Small intestine (tissue), 7 donors: ENCODE measurements around the gene NTRK3. TPM values are rescaled to one million over a fixed set of nuclear protein-coding genes. Genes with fewer than 3 reads are reported as not detected.

ENCODE experiments used
- DNase-seq, 2 donors: peaks; one replicate each; pipeline versions ENCODE4 v3.0.0 to v3.0.0-alpha.2; 2013
- FAIRE-seq: peaks from 2 replicates; lab custom pipeline; 2012; peaks lifted over from hg19 to GRCh38; lab: Jason Lieb, UNC
- H3K27ac ChIP-seq, 3 donors: one replicate each; pipeline ENCODE4 v1.5.1; 2013; ENCODE audit warnings: low read length in 2 of 3, mild to moderate bottlenecking in 2 of 3, control low read depth in 1 of 3, inconsistent platforms in 1 of 3, low read depth in 1 of 3, moderate library complexity in 1 of 3
- H3K27me3 ChIP-seq, 3 donors: one replicate each; pipeline ENCODE4 v1.6.1; 2013; ENCODE audit warnings: low read length in 3 of 3, inconsistent platforms in 1 of 3; ENCODE audit not compliant: control insufficient read depth in 3 of 3, insufficient read depth in 3 of 3
- H3K36me3 ChIP-seq, 3 donors: one replicate each; pipeline ENCODE4 v1.6.1; 2013; ENCODE audit warnings: low read length in 3 of 3, inconsistent platforms in 1 of 3, low read depth in 1 of 3, mild to moderate bottlenecking in 1 of 3, moderate library complexity in 1 of 3; ENCODE audit not compliant: control insufficient read depth in 3 of 3, insufficient read depth in 2 of 3
- H3K4me1 ChIP-seq, 3 donors: one replicate each; pipeline ENCODE4 v1.6.1; 2013; ENCODE audit warnings: low read length in 2 of 3, inconsistent platforms in 1 of 3, low read depth in 1 of 3, mild to moderate bottlenecking in 1 of 3, moderate library complexity in 1 of 3; ENCODE audit not compliant: control insufficient read depth in 3 of 3, insufficient read depth in 2 of 3
- H3K4me3 ChIP-seq, 3 donors: one replicate each; pipeline ENCODE4 v1.5.1; 2013; ENCODE audit warnings: low read length in 3 of 3, control low read depth in 1 of 3, inconsistent platforms in 1 of 3, low read depth in 1 of 3, mild to moderate bottlenecking in 1 of 3, moderate library complexity in 1 of 3
- H3K9me3 ChIP-seq, 2 donors: one replicate each; pipeline ENCODE4 v1.6.1; 2013; ENCODE audit warnings: low read depth in 1 of 2, low read length in 1 of 2; ENCODE audit not compliant: control insufficient read depth in 2 of 2, insufficient read depth in 1 of 2
- WGBS, 3 donors: extraction: QIAGEN DNeasy Blood & Tissue Kit; methylation state at CpG; one replicate each; pipeline ENCODE4 v1.1.7; 2013; 5-methylcytosine and 5-hydroxymethylcytosine counted together
- polyA plus RNA-seq, 4 donors: library from polyadenylated mRNA; stranded (reverse) in 3 of 4; unstranded in 1 of 4; fragments of 200-250 nt in 3 of 4; fragments of 120-200 nt in 1 of 4; gene quantifications; one replicate each; pipeline versions ENCODE4 v1.2.1 to v1.2.3, GENCODE V29; 2013
- donor health status: healthy with polysubstance abuse.
- donor health status: control.
- donor health status: control.
- donor health status: Bipolar disorder and iron deficiency.
- donor health status: healthy.

Gene NTRK3
- polyA plus RNA-seq, 4 donors, result under 0.01 to 3.6 (median 0.52) TPM; not detected in 1

DNA sequence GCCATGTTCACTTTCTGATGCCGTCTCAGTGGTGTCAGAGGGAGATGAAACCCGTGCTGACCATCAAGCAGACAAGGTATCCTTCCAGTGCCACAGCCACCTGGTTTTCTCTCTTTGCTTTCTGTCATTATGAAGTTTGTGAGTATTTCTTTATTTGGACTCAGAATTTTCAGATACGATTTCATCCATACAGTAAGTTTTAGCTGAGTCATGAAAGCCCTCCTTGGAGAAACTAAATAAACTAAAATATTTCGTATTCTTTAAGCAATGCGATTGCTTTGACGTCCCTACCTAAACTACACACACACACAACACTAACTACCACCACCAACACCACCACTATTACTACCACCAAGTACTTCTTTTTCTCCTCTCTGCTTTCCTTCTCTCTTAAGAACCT lies 350.1 kb downstream of the NTRK3 start:
- Histone ChIP-seq H3K36me3 (no peaks in the 10 kb centered on the region), H3K27ac (no peak overlapping the region), H3K27me3 (no peaks in the 10 kb centered on the region), H3K4me3 (no peak overlapping the region), H3K4me1 (no peaks in the 10 kb centered on the region), H3K9me3 (no peaks in the 10 kb centered on the region)
- DNase-seq (no peak), FAIRE-seq (no peak)
- 75 to 83% (median 76%) methylated on average over 6 of the region's 6 CpGs for WGBS, 3 donors

- H3K27ac ChIP-seq, result no peak overlapping the region
- no peaks in the 10 kb centered on the region for H3K9me3 ChIP-seq
- no peaks in the 10 kb centered on the region for H3K27me3 ChIP-seq
- 78 to 81% (median 80%) methylated on average over 10 of the region's 10 CpGs for WGBS, 3 donors
- H3K4me3 ChIP-seq, result no peak overlapping the region
- FAIRE-seq (no peak), DNase-seq (no peak)
- H3K36me3 ChIP-seq, result no peaks in the 10 kb centered on the region
- no peaks in the 10 kb centered on the region for H3K4me1 ChIP-seq
These were observed 353.6 kb downstream of the NTRK3 start for GRCh38 chr15:87902772-87903426.

GRCh38 chr15:87901926-87902690 lies 354.4 kb downstream of the NTRK3 start:
- DNase-seq (no peak), FAIRE-seq (no peak)
- no peaks in the 10 kb centered on the region for H3K27me3 ChIP-seq
- 40 to 65% (median 62%) methylated on average over 3 of the region's 3 CpGs for WGBS, 3 donors
- no peak overlapping the region for H3K27ac ChIP-seq
- no peaks in the 10 kb centered on the region for H3K9me3 ChIP-seq
- H3K4me3 ChIP-seq, result no peak overlapping the region
- H3K4me1 ChIP-seq, result no peaks in the 10 kb centered on the region
- no peaks in the 10 kb centered on the region for H3K36me3 ChIP-seq

DNA sequence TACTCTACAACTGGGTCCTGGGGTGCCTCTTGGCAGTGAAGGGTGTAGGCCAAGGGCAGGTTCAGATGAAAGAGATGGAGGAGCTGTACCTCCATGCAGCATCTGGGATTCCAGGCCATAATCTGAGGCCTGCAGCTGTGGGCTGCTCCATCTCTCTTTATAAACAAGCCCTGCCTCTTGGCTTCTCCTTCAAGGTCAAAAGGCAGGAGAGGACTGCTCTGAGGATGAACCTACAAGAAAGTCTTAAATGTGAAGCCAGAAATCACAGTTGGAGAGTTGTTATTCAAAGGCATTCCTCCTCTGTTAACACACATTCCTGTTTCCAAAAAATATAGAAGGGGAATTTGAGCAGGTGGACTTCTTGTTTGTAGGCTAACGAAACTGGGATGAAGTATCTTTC lies 355.5 kb downstream of the NTRK3 start:
- DNase-seq (no peak), FAIRE-seq (no peak)
- 24 to 46% (median 33%) methylated on average over 1 of the region's 1 CpG for WGBS, 3 donors
- Histone ChIP-seq H3K4me1 (no peaks in the 10 kb centered on the region), H3K27me3 (no peaks in the 10 kb centered on the region), H3K4me3 (no peak overlapping the region), H3K36me3 (no peaks in the 10 kb centered on the region), H3K27ac (no peak overlapping the region), H3K9me3 (no peaks in the 10 kb centered on the region)

DNA sequence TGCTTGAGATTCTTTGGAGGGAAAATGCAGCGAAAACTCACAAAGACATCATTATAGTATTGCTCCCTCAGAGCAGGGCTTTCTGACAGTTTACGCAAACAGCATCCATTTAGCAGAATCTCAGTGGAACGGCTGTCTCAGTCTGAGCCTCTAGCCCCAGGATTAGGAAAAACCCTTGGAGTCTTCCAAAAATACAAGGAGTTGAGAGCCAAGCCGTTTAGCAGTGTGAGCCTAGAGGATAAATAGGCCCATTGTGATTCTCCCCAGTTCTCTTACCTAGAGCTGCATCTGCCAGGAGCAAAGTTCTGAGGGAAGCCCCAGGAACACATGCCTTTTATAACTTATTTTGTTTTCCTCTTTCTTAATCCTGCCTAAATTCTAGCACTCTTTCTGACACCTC lies 359.6 kb downstream of the NTRK3 start:
- FAIRE-seq, result no peak

DNA sequence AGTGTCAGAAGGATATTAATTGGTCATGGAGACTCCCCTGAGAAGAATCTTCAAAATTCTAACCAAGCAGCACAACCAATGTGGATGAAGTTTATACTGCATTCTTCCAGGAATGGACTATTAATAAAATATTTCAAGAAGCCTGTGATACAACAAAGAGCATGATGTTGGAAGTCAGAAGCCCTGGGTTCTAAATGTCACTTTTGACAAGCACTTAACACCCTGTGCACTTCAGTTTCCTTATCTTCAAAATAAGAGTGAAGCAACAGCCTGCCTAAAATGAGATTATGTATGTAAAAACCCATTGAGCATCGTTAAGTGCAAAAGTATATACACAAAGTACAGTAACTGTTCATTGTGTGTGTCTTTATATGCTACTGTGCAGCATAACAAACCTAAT lies 369.4 kb downstream of the NTRK3 start:
- Histone ChIP-seq H3K9me3 (no peaks in the 10 kb centered on the region), H3K27ac (no peak overlapping the region), H3K4me3 (no peak overlapping the region), H3K27me3 (no peaks in the 10 kb centered on the region), H3K4me1 (no peaks in the 10 kb centered on the region), H3K36me3 (no peaks in the 10 kb centered on the region)
- FAIRE-seq (no peak), DNase-seq (no peak)
- WGBS, 3 donors, result 44 to 64% (median 49%) methylated on average over 1 of the region's 1 CpG

More for the DNA sequence above, 359.6 kb downstream of the NTRK3 start:
- Histone ChIP-seq H3K4me1 (no peaks in the 10 kb centered on the region), H3K27me3 (no peaks in the 10 kb centered on the region), H3K36me3 (no peaks in the 10 kb centered on the region), H3K9me3 (no peaks in the 10 kb centered on the region), H3K4me3 (no peak overlapping the region), H3K27ac (no peak overlapping the region)
- DNase-seq, result no peak
- 59 to 66% (median 62%) methylated on average over 4 of the region's 4 CpGs for whole genome bisulfite sequencing, 3 donors

DNA sequence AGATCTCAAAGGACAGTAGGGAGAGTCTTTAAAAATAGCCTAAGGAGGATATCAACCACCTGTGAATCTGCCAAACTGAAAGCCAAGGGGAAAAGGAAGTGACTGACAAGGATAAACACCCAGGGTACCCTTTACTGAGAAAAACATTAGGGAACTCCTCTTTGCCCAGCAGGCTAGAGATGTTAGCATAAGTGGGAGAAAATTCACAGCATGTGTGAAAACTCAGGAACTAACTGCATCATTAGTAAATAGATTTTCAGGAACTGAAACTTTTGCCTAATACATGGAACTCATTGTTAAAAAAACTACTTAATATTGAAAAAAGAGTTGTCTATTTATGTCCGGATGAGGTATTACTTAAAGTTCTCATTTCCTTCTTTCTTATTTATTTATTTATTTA lies 375.5 kb downstream of the NTRK3 start:
- DNase-seq (no peak), FAIRE-seq (no peak)
- H3K27ac ChIP-seq, result no peak overlapping the region
- no peaks in the 10 kb centered on the region for H3K27me3 ChIP-seq
- H3K36me3 ChIP-seq, result no peaks in the 10 kb centered on the region
- H3K9me3 ChIP-seq, result no peaks in the 10 kb centered on the region
- 82 to 92% (median 85%) methylated on average over 1 of the region's 1 CpG for WGBS, 3 donors
- H3K4me1 ChIP-seq, result no peaks in the 10 kb centered on the region
- H3K4me3 ChIP-seq, result no peak overlapping the region

DNA sequence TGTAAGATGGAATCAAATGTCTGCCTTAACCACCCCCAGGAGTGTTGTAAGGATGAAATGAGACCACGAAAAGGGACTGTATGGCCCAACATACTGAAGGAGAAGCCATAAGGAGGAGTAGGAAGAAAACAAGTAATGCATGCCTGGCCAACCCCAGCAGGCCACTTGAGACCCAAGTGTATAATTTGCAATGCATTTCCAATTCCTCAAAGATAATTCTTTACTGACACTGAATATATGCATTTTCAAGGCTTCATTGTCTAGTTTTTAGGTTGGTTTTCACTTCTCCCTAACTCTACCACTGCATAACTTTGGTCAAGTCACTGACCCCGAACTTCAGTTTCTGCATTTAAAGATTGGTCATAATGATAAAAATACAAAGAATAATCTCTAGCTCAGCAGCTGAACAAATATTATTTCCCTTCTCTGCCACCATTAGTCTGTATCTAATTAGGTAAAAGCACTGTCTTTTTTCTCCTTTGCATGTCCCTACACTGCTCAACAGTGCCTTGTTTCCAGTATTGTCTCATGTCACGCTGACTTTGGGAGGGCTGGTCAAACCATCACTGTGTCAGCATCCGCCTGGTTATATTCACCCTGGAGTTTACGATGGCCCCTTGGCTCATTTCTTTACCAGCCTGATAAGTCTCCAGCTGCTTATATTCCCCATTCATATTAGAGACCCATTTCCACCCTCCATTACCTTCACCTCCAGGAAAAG lies 378.6 kb downstream of the NTRK3 start:
- no peaks in the 10 kb centered on the region for H3K4me1 ChIP-seq
- FAIRE-seq, result no peak
- 49 to 74% (median 62%) methylated on average over 5 of the region's 5 CpGs for WGBS, 3 donors
- H3K27me3 ChIP-seq, result no peaks in the 10 kb centered on the region
- H3K4me3 ChIP-seq, result no peak overlapping the region
- no peak overlapping the region for H3K27ac ChIP-seq
- H3K9me3 ChIP-seq, result no peaks in the 10 kb centered on the region
- H3K36me3 ChIP-seq, result no peaks in the 10 kb centered on the region
- no peak for DNase-seq
